Skeletal muscle satellite cell (primary cell): ENCODE measurements around the gene PLEKHG3.

Source experiments
- H3K27me3 ChIP-seq: 2 replicates; pipeline ENCODE4 v1.7.0; 2013; ENCODE audit warnings: low read length; ENCODE audit not compliant: control insufficient read depth, insufficient read depth
- H3K36me3 ChIP-seq: 2 replicates; pipeline ENCODE4 v1.7.0; 2013; ENCODE audit warnings: mild to moderate bottlenecking, control low read depth, low read length; ENCODE audit not compliant: insufficient read depth
- H3K4me1 ChIP-seq: 2 replicates; pipeline ENCODE4 v1.7.0; 2013; ENCODE audit warnings: low read length; ENCODE audit not compliant: control insufficient read depth, insufficient read depth
- H3K4me2 ChIP-seq: 2 replicates; pipeline ENCODE4 v1.7.0; 2013; ENCODE audit warnings: mild to moderate bottlenecking, low read length
- H3K4me3 ChIP-seq: 2 replicates; pipeline ENCODE4 v1.7.0; 2013; ENCODE audit warnings: low read length
- H3K9ac ChIP-seq: 2 replicates; pipeline ENCODE4 v1.7.0; 2013; ENCODE audit warnings: mild to moderate bottlenecking, low read depth, low read length, moderate library complexity
- H3K9me3 ChIP-seq: replicated peaks from 2 replicates; pipeline ENCODE4 v1.7.0; 2013; ENCODE audit warnings: mild to moderate bottlenecking, control low read depth, low read length

Gene PLEKHG3

DNA sequence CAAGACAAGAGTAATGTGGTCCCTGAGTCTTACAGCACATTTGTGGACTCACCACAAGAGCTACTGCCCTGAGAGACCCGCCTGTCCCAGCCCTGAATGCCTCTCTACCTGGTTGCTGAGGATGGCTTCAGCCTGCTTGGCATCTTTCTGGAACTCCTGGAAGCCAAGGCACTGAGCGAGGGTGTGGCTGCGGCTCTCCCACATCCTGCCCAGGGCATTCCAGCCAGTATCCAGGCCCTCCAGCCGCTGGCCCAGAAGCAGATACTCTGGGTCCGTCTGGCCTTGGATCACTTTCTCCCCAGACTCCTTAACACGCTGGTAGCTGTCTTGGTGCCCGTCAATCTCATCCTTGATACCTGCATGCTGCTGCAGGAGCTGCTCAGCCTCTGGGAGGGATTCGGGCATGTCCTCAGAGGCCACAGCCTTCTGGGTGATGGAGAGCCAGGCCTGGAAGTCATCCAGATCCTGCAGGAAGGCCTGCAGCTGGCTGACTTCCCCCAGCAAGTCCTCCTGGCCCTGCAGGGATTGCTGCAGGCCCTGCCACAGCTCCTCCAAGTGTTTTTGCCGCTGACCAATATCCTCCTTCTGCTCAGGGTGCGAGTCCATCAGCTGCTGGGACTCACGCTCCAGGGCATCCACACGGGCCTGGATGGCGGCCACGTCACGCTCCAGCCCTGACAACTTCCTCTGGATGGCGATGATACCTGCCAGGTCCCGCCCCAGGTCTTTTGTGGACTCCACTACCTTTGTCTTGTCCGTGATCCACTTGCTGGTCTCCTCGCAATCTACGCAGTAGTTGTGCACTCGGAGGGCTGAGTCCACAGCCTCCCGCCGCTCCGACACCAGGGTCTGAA is 82.3 kb downstream of the PLEKHG3 start:
- Histone ChIP-seq H3K9ac (no peak overlapping the region), H3K4me2 (no peak overlapping the region), H3K27me3 (no peaks in the 10 kb centered on the region), H3K36me3 (no peaks in the 10 kb centered on the region), H3K4me3 (no peak overlapping the region), H3K9me3 (no peaks in the 10 kb centered on the region), H3K4me1 (peaks cover 4% of the 10 kb centered on the region)

DNA sequence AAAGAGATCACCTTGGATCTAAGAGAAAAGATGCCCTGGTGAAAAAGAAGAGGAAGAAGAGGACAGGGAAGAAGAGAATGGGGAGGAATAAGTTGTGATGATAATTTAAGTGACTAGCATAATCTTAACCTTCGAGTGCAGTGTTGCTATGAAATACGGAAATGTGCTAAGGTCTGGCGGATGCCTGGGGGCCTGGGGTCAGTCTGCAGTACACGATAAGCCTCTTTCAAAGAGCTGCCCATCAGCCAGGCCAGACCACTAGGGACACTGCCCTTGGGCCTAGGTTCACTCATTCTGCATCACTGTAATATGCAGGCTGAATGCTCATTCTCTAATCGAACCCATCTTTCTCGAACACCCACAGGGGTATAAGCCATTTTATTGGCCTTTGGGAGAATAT is 83.4 kb downstream of the PLEKHG3 start:
- peaks cover 4% of the 10 kb centered on the region for H3K4me1 ChIP-seq
- H3K36me3 ChIP-seq = no peaks in the 10 kb centered on the region
- H3K27me3 ChIP-seq = no peaks in the 10 kb centered on the region

DNA sequence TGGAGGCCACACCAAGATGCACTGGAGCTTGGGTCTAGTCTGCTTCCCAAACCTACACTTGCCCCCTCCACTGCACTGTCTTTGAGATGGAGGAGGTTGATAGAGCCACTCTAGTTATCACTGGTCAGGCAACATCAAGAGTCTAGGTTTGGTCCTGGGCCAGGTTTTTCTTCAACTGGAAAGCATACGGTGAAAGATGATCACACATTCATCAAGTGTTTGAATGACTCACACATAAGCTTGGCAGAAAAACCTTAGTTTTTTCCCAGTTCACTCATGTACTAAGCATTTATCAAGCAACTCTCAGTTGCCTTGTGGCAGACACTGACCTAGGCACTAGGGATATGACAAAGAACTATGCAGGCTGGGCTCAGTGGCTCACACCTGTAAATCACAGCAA is 84.5 kb downstream of the PLEKHG3 start:
- no peak overlapping the region for H3K4me2 ChIP-seq
- H3K36me3 ChIP-seq = no peaks in the 10 kb centered on the region
- no peak overlapping the region for H3K9ac ChIP-seq
- no peaks in the 10 kb centered on the region for H3K27me3 ChIP-seq
- H3K4me1 ChIP-seq = peaks cover 4% of the 10 kb centered on the region
- H3K9me3 ChIP-seq = no peaks in the 10 kb centered on the region
- H3K4me3 ChIP-seq = no peak overlapping the region

More for the DNA sequence above, 83.4 kb downstream of the PLEKHG3 start:
- no peak overlapping the region for H3K9ac ChIP-seq
- no peak overlapping the region for H3K4me3 ChIP-seq
- H3K4me2 ChIP-seq = no peak overlapping the region
- H3K9me3 ChIP-seq = no peaks in the 10 kb centered on the region

DNA sequence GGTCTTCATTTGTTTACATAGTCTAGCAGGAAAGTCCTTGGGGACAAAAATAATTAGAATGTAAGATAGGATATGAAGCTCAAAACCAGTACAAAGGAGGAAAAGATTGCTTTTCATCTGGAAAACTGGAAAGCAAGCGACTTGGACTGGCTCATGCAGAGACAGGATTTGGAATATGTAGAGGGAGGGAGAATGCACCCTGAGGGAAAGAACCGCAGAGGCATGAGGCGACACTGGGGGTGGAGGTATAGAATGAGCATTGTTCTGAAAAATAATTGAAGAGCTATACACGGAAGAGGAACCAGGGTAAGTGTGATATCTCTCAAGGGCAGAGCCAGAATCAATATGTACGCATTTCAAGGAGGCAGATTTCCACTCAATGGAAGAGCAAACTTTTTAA is 85.5 kb downstream of the PLEKHG3 start:
- no peaks in the 10 kb centered on the region for H3K9me3 ChIP-seq
- H3K4me2 ChIP-seq = no peak overlapping the region
- peaks cover 4% of the 10 kb centered on the region for H3K4me1 ChIP-seq
- H3K27me3 ChIP-seq = peaks cover 5% of the 10 kb centered on the region
- no peak overlapping the region for H3K9ac ChIP-seq
- H3K4me3 ChIP-seq = no peak overlapping the region
- H3K36me3 ChIP-seq = no peaks in the 10 kb centered on the region

DNA sequence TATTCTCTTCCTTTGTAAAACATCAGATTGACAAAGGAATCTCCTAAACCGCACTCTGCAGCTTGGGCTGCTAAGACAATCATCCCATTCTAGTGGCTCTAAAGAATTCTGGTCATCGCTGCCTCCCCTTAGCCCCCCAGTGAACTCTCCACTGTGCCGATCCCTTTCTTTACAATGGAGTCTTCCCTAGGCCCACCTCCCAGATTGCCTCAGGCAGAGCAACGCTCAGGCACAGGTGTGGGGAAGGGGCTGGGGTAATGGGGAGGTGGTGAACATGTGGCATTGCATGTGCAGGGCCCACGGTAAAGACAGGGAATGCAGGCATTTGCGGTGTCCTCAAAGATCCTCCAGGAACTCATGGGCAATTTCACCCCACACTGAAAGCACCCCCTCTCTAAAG is 86.3 kb downstream of the PLEKHG3 start:
- H3K36me3 ChIP-seq = no peaks in the 10 kb centered on the region
- no peak overlapping the region for H3K4me3 ChIP-seq
- H3K9me3 ChIP-seq = no peaks in the 10 kb centered on the region
- peaks cover 4% of the 10 kb centered on the region for H3K4me1 ChIP-seq
- no peak overlapping the region for H3K4me2 ChIP-seq
- no peak overlapping the region for H3K9ac ChIP-seq
- peaks cover 5% of the 10 kb centered on the region for H3K27me3 ChIP-seq

DNA sequence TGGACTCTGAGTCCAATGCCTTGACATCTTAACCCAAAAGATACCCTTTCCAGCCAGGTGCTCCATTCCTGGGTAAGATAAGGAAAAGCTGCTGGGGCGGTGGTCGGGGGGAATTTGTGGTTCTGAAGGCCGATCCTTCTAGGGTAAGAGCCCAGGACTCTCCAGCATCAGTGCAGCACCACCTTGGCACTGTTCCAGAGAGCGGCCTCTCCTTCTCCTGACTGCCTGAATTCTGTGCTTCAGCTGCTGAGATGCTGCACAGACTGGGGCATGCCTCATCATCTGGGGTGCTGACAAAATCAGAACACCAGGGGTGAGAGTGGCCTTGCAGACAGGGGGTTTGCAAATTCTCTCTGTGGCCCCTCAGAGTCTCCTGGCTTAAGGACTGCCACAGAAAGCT is 88.0 kb downstream of the PLEKHG3 start:
- Histone ChIP-seq H3K4me1 (peaks cover 4% of the 10 kb centered on the region), H3K27me3 (peaks cover 5% of the 10 kb centered on the region), H3K9ac (no peak overlapping the region), H3K4me3 (no peak overlapping the region), H3K9me3 (no peaks in the 10 kb centered on the region), H3K36me3 (no peaks in the 10 kb centered on the region), H3K4me2 (no peak overlapping the region)

DNA sequence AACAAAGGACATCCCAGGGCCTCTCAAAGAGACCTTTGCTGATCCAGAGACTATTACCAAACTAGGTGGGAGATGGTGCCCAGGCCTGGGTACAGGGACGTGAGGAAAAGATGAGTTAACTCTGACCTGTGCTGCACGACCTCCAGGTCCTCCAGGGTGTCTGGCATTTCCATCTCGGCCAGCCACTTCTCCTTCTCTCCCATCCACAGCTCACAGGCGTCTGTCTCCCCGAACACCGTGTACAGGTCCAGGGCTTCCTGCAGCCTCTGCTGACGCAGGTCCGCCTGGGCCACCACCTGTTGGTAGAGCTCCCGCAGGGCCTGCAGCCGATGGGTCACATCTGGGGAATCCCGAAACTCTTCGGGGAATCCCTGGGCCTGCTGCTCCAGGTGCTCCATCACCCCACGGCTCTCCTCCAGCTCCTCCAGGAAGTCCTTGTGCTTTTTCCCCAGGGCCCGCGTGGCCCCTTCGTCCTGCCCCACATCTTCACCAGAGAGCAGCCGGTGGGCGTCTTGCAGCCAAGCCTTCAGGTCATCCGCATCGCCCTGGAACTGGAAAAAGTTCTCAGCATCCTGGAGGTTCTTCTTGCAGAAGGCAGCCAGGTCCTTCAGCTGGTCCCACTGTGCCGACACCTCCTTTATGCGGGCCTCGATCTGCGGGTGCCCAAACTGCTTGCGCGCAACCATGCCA is 88.8 kb downstream of the PLEKHG3 start:
- H3K4me3 ChIP-seq = no peak overlapping the region
- H3K4me2 ChIP-seq = no peak overlapping the region
- no peak overlapping the region for H3K9ac ChIP-seq
- H3K36me3 ChIP-seq = no peaks in the 10 kb centered on the region
- H3K9me3 ChIP-seq = no peaks in the 10 kb centered on the region
- peaks cover 4% of the 10 kb centered on the region for H3K4me1 ChIP-seq
- peaks cover 5% of the 10 kb centered on the region for H3K27me3 ChIP-seq

DNA sequence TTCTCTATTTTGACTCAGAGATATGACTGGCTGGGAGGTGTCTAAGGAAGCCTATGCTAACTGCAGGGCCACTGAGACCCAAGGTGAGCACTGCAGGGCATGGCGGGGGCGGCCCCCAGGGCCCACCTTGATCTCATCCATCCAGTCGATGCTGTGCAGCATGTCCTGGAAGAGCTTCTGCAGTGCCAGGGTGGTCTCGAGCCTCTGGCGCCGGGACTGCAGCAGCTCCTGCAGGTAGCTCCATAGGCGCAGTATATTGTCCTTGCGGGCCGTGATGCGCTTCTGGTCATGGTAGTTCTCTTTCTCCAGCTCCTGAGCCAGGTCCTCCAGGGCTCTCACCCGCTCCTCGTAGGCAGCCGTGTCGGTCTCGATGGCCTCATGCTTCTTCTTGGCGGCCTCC is 91.0 kb downstream of the PLEKHG3 start:
- Histone ChIP-seq H3K4me3 (no peak overlapping the region), H3K9ac (no peak overlapping the region), H3K27me3 (peaks cover 11% of the 10 kb centered on the region), H3K9me3 (no peaks in the 10 kb centered on the region), H3K36me3 (no peaks in the 10 kb centered on the region), H3K4me2 (no peak overlapping the region), H3K4me1 (no peaks in the 10 kb centered on the region)

DNA sequence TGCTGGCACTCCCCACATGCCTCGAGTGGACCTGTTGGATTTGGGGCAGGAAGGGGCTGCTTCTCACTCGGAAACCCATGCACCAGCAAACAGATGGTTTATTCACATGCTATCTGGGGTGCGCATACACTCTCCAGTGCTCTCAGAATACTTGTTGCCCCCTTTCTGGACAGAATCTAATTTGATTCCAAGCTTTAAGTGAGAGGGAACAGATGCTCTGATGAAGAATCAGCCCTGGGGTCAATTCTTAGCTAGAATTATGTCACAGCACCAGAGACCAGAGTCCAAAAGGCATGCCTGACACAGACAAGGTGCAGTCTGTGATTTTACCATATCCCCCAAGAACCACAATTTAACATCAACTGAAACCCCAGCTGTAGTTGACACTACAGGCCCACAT is 91.7 kb downstream of the PLEKHG3 start:
- Histone ChIP-seq H3K27me3 (peaks cover 11% of the 10 kb centered on the region), H3K4me1 (no peaks in the 10 kb centered on the region)

DNA sequence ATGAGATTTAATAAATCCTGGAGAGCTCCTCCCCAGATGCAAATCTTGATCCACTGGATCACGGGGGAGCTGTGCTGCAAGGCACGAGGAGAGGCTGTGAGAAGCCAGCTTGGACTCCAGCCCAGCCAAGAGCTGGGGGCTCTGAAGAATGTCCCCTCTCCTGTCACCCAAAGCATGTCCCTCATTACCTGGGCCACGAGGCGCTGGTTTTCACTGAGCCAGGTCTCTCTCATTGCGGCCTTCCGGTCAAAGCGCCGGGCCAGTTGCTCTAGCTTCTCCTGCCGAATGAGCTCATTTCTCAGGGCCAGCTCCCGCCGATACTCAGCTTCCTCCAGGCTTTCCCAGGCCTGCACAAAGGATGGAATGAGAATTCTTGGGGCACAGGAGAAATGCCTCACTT is 92.1 kb downstream of the PLEKHG3 start:
- H3K4me2 ChIP-seq = no peak overlapping the region
- no peak overlapping the region for H3K9ac ChIP-seq
- no peaks in the 10 kb centered on the region for H3K4me1 ChIP-seq
- no peak overlapping the region for H3K4me3 ChIP-seq
- H3K36me3 ChIP-seq = no peaks in the 10 kb centered on the region
- no peaks in the 10 kb centered on the region for H3K9me3 ChIP-seq
- peaks cover 11% of the 10 kb centered on the region for H3K27me3 ChIP-seq

More for the DNA sequence above, 91.7 kb downstream of the PLEKHG3 start:
- Histone ChIP-seq H3K4me2 (no peak overlapping the region), H3K9ac (no peak overlapping the region), H3K4me3 (no peak overlapping the region), H3K9me3 (no peaks in the 10 kb centered on the region), H3K36me3 (no peaks in the 10 kb centered on the region)

DNA sequence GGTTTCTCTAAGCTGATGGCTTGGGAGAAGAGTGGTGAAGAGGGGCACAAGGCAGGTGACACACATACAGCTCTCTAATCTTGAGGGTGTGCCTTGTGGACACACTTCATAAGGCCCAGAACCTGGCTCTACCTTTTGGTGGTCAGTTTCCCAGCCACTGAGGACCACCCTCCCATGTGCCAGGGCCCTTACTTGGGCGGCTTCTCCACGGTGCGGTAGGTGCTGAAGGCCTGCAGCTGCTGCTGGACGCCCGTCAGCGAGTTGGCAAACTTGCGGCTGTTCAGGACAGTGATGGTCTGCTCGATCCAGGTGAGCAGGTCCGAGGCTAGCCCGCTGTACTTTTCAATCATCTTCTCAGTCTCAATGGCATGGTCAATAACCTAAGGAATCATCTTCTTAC is 95.3 kb downstream of the PLEKHG3 start:
- Histone ChIP-seq H3K4me3 (no peak overlapping the region), H3K27me3 (peaks cover 7% of the 10 kb centered on the region), H3K4me1 (no peaks in the 10 kb centered on the region), H3K36me3 (no peaks in the 10 kb centered on the region), H3K4me2 (no peak overlapping the region), H3K9me3 (no peaks in the 10 kb centered on the region), H3K9ac (no peak overlapping the region)
